ENCODE results near the gene AP5B1.
"Not testable (repeated sequence)": the region's sequence is repeated elsewhere in the genome, so short reads cannot be mapped to it uniquely, and the experiment has no call there.

AP5B1 gene

GRCh38 chr11:65786008-65786785 is 5.4 kb upstream of the AP5B1 start:
- no peak for DNase-seq (ENCODE audit: low read depth)

GRCh38 chr11:65785319-65786007 is 4.7 kb upstream of the AP5B1 start:
- no peak for DNase-seq (ENCODE audit: low read depth)

GRCh38 chr11:65782816-65783228 is 2.0 kb upstream of the AP5B1 start:
- no peak for DNase-seq (ENCODE audit: low read depth)

GRCh38 chr11:65781962-65782815 is 1.4 kb upstream of the AP5B1 start:
- DNase-seq (ENCODE audit: low read depth): no peak

GRCh38 chr11:65781152-65781961 is 581 bp upstream of the AP5B1 start:
- no peak for DNase-seq (ENCODE audit: low read depth)

GRCh38 chr11:65779919-65780769 is 632 bp downstream of the AP5B1 start:
- DNase-seq (ENCODE audit: low read depth): peak; percentile 70

GRCh38 chr11:65779669-65779918 is 1.2 kb downstream of the AP5B1 start:
- no peak for DNase-seq (ENCODE audit: low read depth)

- DNase-seq (ENCODE audit: low read depth): no peak
Observed at GRCh38 chr11:65778901-65779668, 1.7 kb downstream of the AP5B1 start.

GRCh38 chr11:65778431-65778900 is 2.3 kb downstream of the AP5B1 start:
- DNase-seq (ENCODE audit: low read depth): no peak

- no peak for DNase-seq (ENCODE audit: low read depth)
Observed at GRCh38 chr11:65777821-65778361, 2.9 kb downstream of the AP5B1 start.

- DNase-seq (ENCODE audit: low read depth): no peak
Observed at GRCh38 chr11:65777241-65777640, 3.5 kb downstream of the AP5B1 start.

- no peak for DNase-seq (ENCODE audit: low read depth)
Observed at GRCh38 chr11:65776710-65777141, 4.0 kb downstream of the AP5B1 start.

- DNase-seq (ENCODE audit: low read depth): no peak
Observed at GRCh38 chr11:65776196-65776595, 4.6 kb downstream of the AP5B1 start.

GRCh38 chr11:65774525-65775306 is 6.1 kb downstream of the AP5B1 start:
- no peak for DNase-seq (ENCODE audit: low read depth)

- no peak for DNase-seq (ENCODE audit: low read depth)
Observed at GRCh38 chr11:65773784-65774411, 6.9 kb downstream of the AP5B1 start.

GRCh38 chr11:65771589-65772112 is 9.1 kb downstream of the AP5B1 start:
- DNase-seq (ENCODE audit: low read depth): no peak

GRCh38 chr11:65770951-65771567 is 9.7 kb downstream of the AP5B1 start:
- no peak for DNase-seq (ENCODE audit: low read depth)

- not testable (repeated sequence) for DNase-seq (ENCODE audit: low read depth)
Observed at GRCh38 chr11:65767806-65768205, 13.0 kb downstream of the AP5B1 start.
